MM.1S (cell line): Measurements from ENCODE around the gene MAN1C1.

Source experiments
- CTCF ChIP-seq: fragments of 300-600 bp; sonication (generic); IDR thresholded peaks from 2 replicates; pipeline ENCODE4 v1.5.1; 2016; ENCODE audit warnings: antibody characterized with exemption, low read length, mixed read lengths
- EZH2 ChIP-seq: fragments of 300-600 bp; sonication (generic); optimal IDR thresholded peaks from 2 replicates; pipeline ENCODE3; 2017; ENCODE audit warnings: low read depth, mild to moderate bottlenecking, antibody characterized with exemption, low read length, mixed read lengths
- EZH2phosphoT487 ChIP-seq: fragments of 300-600 bp; sonication (generic); IDR thresholded peaks from 2 replicates; pipeline ENCODE4 v1.6.1; 2018; ENCODE audit warnings: antibody characterized with exemption, low read length

GRCh38 chr1:25677193-25677773 is 60.7 kb downstream of the MAN1C1 start:
- TF ChIP-seq EZH2 (no peak), CTCF (no peak), EZH2phosphoT487 (no peak)
